ENCODE data around the gene ALDH4A1.

The ALDH4A1 gene

DNA sequence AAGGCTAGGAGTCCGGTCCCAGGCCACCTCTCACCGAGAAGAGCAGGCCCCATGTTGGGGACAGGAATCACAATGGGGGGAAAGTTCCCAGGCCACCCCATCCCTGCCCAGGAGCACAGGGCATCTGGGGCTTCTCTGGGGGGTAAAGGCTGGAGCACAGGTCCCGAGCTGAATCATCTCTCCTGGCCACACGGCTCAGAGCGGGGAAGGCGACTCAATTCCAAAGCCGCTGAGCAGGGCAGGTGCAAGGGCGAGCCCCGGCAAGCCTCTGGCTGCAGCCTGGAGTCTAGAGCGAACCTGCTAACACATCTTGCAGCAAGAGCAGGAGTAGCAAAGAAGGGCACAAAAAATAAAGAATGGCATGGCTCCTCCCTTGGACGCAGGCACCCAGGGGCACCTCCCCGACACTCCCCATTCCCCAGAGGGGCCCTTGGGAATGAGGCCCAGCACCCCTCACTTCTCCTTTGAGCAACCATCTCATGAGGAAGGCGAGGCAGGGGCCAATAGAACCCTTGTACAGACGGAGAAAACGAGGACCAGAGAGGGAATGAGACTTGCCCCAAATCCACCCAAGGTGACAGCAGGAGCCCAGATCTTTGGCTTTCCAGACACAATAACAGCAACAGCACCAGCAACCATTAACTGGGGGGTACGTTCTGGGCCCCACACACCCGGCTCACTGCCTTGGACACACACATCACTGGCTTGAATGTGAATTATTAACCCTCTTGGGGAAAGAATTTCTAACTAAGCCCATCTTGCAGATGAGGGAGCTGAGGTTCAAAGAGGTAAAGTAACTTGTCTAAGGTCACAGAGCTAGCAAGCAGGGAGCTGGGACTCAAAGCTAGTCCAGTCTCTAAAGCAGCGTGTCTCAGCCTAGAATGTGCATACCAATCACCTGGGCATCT, 20.7 kb upstream of the ALDH4A1 start:
- no peak for DNase-seq (ENCODE audit: low read depth in 2 of 2)

DNA sequence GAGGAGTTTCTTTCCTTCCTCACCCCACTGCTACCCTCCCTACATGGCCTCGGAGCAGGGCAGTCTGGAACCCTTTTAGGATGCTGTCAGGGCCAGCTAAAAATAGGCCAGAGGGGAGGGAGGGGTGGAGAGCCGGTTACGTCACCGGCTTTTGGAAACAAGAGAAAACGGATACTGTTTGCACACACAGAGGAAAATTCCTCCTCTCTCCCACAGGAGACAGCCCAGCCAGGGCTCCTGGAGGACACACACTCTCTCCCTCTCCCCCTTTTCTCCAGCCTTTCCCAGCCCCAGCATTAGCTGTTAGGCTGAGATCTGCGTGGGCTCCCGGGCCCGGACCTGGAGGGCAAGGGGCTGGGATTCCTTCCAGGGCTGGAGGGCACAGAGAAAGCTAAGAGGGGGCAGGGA, 20.0 kb upstream of the ALDH4A1 start:
- no peak for DNase-seq (ENCODE audit: low read depth in 2 of 2)

- no peak for DNase-seq (ENCODE audit: low read depth in 2 of 2)
Observed at GRCh38 chr1:18921516-18922251, 19.3 kb upstream of the ALDH4A1 start.

DNA sequence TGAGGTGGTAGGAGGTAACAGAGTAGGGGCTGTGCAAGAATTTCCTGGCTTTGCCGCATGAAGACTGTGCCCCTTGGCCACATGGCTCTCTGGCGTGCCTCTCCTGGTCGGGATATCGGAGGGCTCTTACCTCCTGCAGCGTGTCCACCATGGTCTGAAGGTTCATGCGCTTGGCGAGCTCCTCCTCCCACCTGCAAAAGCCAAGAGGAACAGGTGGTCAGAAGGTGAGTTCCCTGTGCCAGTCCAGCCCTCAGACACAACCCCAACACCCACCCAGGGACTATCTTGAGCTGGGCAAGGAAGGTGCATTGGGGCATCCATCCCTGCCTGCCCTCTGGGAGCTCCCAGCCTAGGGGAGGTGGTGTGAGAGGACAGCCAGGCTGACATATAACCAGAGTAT, 18.6 kb upstream of the ALDH4A1 start:
- DNase-seq (ENCODE audit: low read depth in 2 of 2): no peak

DNA sequence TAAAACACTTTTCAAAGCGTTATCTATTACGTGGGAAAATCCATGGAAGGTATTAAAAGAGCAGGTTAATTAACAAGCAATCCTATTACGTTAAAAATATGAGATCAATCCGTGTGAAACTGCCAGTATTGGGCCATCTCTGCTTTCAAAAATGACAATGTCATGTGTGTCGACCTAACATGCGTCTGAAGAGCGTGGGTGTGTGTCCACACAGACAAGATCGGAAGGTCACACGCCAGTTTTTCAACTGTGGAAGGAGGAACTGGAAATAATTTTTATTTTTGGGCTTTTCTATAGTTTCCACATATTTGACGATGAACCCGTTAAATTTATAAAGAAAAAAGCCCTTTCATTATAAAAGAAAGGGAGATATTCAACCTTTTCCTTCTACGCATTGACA, 17.6 kb upstream of the ALDH4A1 start:
- DNase-seq (ENCODE audit: low read depth in 2 of 2): no peak

- no peak for DNase-seq (ENCODE audit: low read depth in 2 of 2)
Observed at GRCh38 chr1:18919197-18919905, 17.0 kb upstream of the ALDH4A1 start.

- DNase-seq (ENCODE audit: low read depth in 2 of 2): no peak
Observed at GRCh38 chr1:18918417-18918816, 16.1 kb upstream of the ALDH4A1 start.

- no peak for DNase-seq (ENCODE audit: low read depth in 2 of 2)
Observed at GRCh38 chr1:18917071-18917799, 14.9 kb upstream of the ALDH4A1 start.

- DNase-seq (ENCODE audit: low read depth in 2 of 2): no peak
Observed at GRCh38 chr1:18915341-18915740, 13.0 kb upstream of the ALDH4A1 start.

GRCh38 chr1:18913065-18913835, 10.9 kb upstream of the ALDH4A1 start:
- DNase-seq (ENCODE audit: low read depth in 2 of 2): peak; percentile 48 to 55

DNA sequence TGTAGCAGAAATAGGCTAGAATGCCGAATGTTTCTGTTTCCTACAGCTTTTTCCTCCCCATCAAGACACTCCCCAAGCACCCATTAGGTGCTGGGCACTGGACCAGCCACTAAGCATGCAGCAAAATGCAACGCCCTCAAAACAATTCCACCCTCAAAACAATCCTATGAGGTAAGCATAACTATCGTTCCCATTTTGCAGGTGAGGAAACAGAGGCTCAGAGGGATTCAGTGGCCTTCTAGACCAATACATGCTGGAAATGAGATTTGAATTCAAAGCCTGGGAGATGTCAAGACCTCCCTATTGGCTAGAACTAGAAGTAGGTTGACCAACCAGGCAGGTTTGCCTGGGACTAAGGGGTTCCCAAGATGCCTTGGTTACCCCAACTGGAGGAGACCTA, 10.2 kb upstream of the ALDH4A1 start:
- no peak for DNase-seq (ENCODE audit: low read depth in 2 of 2)

- DNase-seq (ENCODE audit: low read depth in 2 of 2): no peak
Observed at GRCh38 chr1:18908911-18909771, 6.8 kb upstream of the ALDH4A1 start.

- no peak for DNase-seq (ENCODE audit: low read depth in 2 of 2)
Observed at GRCh38 chr1:18907917-18908845, 5.8 kb upstream of the ALDH4A1 start.

- peak; percentile 27 to 28 for DNase-seq (ENCODE audit: low read depth in 2 of 2)
Observed at GRCh38 chr1:18907021-18907916, 4.9 kb upstream of the ALDH4A1 start.

DNA sequence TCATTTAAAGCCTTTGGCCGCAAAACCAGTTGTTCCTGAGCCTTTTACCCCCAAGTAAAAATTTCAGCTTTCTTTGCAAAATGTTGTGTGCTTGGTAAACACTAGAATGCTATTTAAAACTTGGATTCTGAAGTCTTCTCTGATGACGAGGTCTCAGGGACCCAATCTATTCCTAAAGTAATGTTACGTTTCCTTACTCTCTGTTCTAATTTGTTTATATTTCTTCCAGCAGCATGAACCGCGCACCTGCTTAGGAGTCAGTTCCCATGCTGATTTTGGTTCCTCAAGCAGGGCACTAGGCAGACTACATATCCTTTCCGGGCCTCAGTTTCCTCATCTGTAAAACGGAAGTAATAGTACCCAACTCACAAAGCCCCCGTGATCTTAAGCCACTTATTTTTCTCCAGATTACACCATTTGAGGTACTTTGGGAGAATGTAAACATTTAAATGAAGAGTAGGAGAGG, 969 bp upstream of the ALDH4A1 start:
- no peak for DNase-seq (ENCODE audit: low read depth in 2 of 2)

DNA sequence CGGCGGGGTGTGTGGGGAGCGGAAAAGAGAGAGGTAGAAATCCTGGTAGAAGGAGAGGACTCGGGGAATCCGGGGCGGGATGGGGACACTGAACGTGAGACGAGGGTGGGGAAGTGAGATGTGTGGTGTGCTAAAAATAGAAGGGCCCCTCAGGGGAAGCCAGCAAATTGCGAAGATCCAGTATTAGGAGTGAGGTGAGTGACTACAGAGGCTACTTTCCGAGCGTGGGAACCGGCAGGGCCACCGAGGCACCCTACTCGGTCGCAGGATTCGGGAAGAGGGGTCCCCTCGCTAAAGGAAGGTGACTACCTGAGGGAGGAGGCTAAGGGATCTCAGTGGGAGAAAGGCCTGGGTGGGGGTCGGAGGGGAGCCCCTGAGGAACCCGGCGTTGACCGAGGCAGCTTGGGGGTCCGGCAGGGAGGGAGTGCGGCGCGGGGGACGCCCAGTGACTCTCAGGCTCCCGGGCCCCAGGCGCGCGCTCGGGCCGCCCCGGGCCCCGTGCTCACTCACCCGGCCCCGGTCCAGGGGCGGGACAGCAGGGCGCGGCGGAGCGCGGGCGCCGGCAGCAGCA, 318 bp downstream of the ALDH4A1 start:
- no peak for DNase-seq (ENCODE audit: low read depth in 2 of 2)

All from stimulated activated CD8-positive, alpha-beta memory T cell treated with anti-CD3 and anti-CD28 coated beads, Interleukin-2, amount 100 ng/mL, for 1 hour (primary cell).